Endothelial cell (in vitro differentiated cells): ENCODE data around the gene ELP4. TPM values are rescaled to one million over a fixed set of nuclear protein-coding genes. Genes with fewer than 3 reads are reported as not detected.

ENCODE experiments used
- DNase-seq: peaks from one replicate; pipeline ENCODE4 v3.0.0; 2021; ENCODE audit warnings: low spot score
- H3K27ac Mint-ChIP-seq: one replicate; pipeline ENCODE4 v1.8.0; 2021; ENCODE audit warnings: mixed read lengths, inconsistent platforms; ENCODE audit not compliant: unreplicated experiment
- H3K27me3 Mint-ChIP-seq: one replicate; pipeline ENCODE4 v1.8.0; 2021; ENCODE audit warnings: mild to moderate bottlenecking, moderate library complexity, mixed read lengths, inconsistent platforms; ENCODE audit not compliant: unreplicated experiment
- H3K36me3 Mint-ChIP-seq: one replicate; pipeline ENCODE4 v1.8.0; 2021; ENCODE audit warnings: mild to moderate bottlenecking, low read depth, mixed read lengths, inconsistent platforms; ENCODE audit not compliant: unreplicated experiment
- H3K4me1 Mint-ChIP-seq: one replicate; pipeline ENCODE4 v1.8.0; 2021; ENCODE audit warnings: mild to moderate bottlenecking, mixed read lengths, inconsistent platforms; ENCODE audit not compliant: unreplicated experiment
- H3K4me3 Mint-ChIP-seq: one replicate; pipeline ENCODE4 v1.8.0; 2021; ENCODE audit warnings: mild to moderate bottlenecking, mixed read lengths, inconsistent platforms; ENCODE audit not compliant: unreplicated experiment
- H3K9me3 Mint-ChIP-seq: one replicate; pipeline ENCODE4 v1.8.0; 2021; ENCODE audit warnings: mixed read lengths, inconsistent platforms; ENCODE audit not compliant: unreplicated experiment
- total RNA-seq: library from RNA; stranded (reverse); fragmentation: NEBNext Ultra II Directional; extraction: Animal tissue kit (Norgen Biotek cat#: 25700); gene quantifications from one replicate; pipeline ENCODE4 v1.2.1, GENCODE V29; 2021; ENCODE audit not compliant: unreplicated experiment
- TF ChIP-seq, protein P1 (sequence below): fragments of 200-600 bp; sonication (generic); IDR thresholded peaks from one replicate; pipeline ENCODE4 v1.5.0; 2021; ENCODE audit warnings: antibody characterized with exemption; ENCODE audit not compliant: unreplicated experiment

The ELP4 gene
- total RNA-seq, 1 donor from 2014 or later, result 9.5 TPM

DNA sequence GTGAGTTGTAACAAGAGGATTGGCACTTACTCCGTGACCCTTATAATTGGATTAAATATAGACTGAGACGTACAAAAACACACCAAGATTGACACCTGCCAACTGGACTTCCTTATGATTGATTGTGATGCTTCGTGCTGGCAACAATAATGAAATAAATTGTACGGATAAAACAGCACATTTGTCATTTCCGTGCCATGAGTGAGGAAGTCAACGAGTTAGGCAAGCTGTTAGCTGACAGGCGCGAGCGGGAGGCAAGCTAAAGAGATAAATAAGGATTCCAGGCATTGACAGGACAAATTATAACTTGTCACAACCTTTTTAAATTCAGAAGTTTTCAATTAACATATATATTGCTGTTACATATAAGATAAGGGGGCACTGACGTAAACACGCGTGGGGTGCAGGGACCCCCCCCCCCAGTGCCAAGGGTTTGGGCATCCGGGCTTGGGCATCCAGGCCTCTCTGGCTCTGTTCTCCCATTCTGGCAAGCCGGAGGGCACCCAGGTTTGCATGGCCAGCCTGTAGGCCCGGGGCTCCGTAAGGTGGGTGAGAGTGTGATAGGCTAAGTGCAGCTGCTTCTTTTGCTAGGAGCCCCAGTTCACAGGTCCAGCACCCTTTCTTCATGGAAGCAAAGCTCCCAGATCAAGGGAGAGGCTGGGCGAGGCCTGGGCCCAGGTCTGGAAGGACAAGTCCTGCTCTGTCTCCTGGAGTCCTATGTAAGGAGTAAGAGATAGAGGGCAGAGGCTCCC, 312.8 kb downstream of the ELP4 start:
- TF ChIP-seq, protein P1, sequence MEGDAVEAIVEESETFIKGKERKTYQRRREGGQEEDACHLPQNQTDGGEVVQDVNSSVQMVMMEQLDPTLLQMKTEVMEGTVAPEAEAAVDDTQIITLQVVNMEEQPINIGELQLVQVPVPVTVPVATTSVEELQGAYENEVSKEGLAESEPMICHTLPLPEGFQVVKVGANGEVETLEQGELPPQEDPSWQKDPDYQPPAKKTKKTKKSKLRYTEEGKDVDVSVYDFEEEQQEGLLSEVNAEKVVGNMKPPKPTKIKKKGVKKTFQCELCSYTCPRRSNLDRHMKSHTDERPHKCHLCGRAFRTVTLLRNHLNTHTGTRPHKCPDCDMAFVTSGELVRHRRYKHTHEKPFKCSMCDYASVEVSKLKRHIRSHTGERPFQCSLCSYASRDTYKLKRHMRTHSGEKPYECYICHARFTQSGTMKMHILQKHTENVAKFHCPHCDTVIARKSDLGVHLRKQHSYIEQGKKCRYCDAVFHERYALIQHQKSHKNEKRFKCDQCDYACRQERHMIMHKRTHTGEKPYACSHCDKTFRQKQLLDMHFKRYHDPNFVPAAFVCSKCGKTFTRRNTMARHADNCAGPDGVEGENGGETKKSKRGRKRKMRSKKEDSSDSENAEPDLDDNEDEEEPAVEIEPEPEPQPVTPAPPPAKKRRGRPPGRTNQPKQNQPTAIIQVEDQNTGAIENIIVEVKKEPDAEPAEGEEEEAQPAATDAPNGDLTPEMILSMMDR, result no peak
- Mint-ChIP-seq H3K27ac (no peak overlapping the region), H3K9me3 (no peaks in the 10 kb centered on the region), H3K27me3 (peaks cover 37% of the 10 kb centered on the region), H3K4me3 (no peak overlapping the region), H3K36me3 (peaks cover 3% of the 10 kb centered on the region), H3K4me1 (peaks cover 5% of the 10 kb centered on the region)
- no peak for DNase-seq

DNA sequence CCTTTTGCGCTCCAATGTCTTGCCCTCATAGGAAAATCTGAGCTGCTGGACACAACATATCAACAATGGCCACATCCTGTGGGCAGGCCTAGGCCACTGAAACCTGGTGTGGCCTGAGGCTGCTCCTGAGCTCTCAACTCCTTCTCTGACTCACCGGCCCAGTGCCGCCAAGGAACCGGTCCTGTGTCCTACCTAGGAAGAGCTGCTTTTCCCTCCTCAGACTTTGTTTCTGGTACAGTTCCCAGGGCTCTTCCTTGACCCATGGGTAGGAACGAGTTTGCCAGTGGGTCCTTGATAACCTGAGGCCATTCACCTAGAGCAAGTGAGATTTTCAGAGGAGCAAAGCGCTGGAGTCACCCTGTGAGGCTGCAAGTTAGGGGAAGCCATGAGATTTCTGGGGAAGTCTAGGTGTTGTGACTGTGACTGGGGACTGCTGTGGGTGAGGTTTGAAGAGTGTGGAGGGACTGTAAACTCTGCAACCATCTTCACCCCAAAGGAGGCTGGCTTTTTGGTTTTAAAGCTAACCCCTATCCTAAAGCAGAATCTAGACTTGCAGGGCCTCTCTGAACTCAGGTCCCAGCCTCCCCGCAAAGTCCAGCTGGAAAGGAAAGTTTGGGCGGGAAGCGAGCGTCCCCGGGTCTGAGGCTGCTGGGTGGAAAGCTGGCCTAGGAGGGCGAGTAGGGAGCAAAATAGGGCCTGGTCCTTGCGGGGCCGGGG, 313.5 kb downstream of the ELP4 start:
- no peaks in the 10 kb centered on the region for H3K9me3 Mint-ChIP-seq
- H3K27me3 Mint-ChIP-seq, result peaks cover 43% of the 10 kb centered on the region
- DNase-seq, result no peak
- TF ChIP-seq, protein P1, result no peak
- H3K36me3 Mint-ChIP-seq, result peaks cover 3% of the 10 kb centered on the region
- H3K27ac Mint-ChIP-seq, result no peak overlapping the region
- no peak overlapping the region for H3K4me3 Mint-ChIP-seq
- H3K4me1 Mint-ChIP-seq, result peaks cover 9% of the 10 kb centered on the region

DNA sequence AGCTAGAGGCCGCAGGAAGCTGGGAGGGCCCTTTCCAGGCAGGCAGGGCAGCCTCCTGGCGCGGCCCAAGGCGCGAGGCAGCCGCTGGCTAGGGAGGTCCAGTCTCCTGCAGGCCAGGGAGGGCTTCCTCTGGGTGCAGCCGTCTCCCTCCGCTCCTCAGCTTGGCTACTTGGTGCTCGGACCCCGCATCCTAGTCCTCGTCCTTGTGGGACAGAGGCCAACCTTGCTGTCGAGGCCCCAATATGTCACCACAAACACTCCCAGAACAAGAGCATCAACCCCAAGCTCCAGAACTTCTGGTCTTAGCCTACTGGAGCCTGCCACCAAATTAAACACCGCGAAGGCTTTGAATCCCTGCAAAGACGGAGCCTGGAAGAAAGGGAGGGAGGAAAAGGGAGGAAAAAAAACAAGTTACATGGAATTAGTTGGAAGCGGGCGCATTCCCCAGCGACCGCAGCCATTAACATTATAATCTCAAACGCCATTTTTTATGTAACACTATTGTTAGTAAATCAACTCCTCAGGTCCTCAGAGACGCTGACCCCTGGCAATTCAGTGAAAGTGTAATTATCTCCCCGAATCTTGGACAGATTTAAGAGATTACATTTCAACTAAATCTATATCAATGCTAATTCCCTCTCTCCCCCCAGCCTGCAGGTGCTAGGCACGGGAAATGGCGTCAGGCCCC, 314.2 kb downstream of the ELP4 start:
- Mint-ChIP-seq H3K9me3 (no peaks in the 10 kb centered on the region), H3K36me3 (peaks cover 3% of the 10 kb centered on the region), H3K4me1 (peaks cover 9% of the 10 kb centered on the region), H3K4me3 (no peak overlapping the region), H3K27me3 (peaks cover 39% of the 10 kb centered on the region), H3K27ac (no peak overlapping the region)
- DNase-seq, result no peak
- TF ChIP-seq, protein P1, result no peak

DNA sequence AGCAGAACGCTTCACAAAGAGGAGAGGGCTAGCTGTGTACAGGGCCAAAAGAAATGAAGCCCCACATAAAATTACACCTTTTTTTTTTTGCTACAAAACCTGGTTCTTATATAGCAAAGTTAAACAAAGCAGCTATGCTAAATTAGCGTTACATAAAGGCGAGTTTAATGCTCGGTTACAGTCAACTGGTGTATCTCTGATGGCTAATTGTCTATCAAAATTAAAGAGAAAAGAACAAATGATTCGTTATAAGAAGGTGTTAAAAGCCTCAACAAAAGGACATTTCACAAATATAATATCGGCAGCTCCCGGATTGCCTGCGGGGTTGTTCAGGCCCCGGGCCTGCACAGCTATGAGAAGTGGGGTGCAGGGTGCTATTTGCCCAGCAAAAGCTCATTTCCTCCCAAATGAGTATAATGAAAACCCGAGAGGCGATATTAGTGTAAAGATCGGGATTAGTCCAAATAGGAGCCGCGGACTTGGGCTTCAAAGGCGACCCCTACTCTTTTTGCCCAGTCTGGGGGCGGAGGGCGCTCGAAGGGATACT, 314.8 kb downstream of the ELP4 start:
- TF ChIP-seq, protein P1, result no peak
- H3K4me1 Mint-ChIP-seq, result peaks cover 9% of the 10 kb centered on the region
- no peaks in the 10 kb centered on the region for H3K9me3 Mint-ChIP-seq
- H3K36me3 Mint-ChIP-seq, result peaks cover 3% of the 10 kb centered on the region
- H3K4me3 Mint-ChIP-seq, result no peak overlapping the region
- no peak for DNase-seq
- no peak overlapping the region for H3K27ac Mint-ChIP-seq
- H3K27me3 Mint-ChIP-seq, result peaks cover 38% of the 10 kb centered on the region
